HEK293 (cell line): Measurements from ENCODE around the gene ARHGAP10.

ENCODE experiments used
- CTCF ChIP-seq: fragments of 450-650 bp; formaldehyde crosslinking; IDR thresholded peaks from 2 replicates; pipeline ENCODE4 v1.5.1; 2016; ENCODE audit warnings: missing biosample characterization, missing genetic modification characterization
- HOXD13 ChIP-seq: sonication (generic); formaldehyde crosslinking; IDR thresholded peaks from 2 replicates; pipeline ENCODE4 v1.8.0; 2022; ENCODE audit warnings: missing genetic modification reagents, borderline replicate concordance

GRCh38 chr4:147689067-147689466 lies 42.8 kb upstream of the ARHGAP10 start:
- TF ChIP-seq HOXD13 (CRISPR knock-in tag) (no peak), CTCF (tag by site-specific recombination) (no peak)
